Effector memory CD8-positive, alpha-beta T cell (primary cell): ENCODE measurements around the gene POLR2L.

ENCODE experiments used
- ATAC-seq: fragments of 150-1000 bp; cut with Tn5 transposase; replicated peaks from 2 replicates; pipeline ENCODE4 v1.10.0; 2021; ENCODE audit warnings: mild to moderate bottlenecking, moderate library complexity
- DNase-seq, 3 experiments: peaks; one replicate each; pipeline ENCODE4 v3.0.0; 2021
- H3K27ac Mint-ChIP-seq, 2 donors: one replicate each; pipeline ENCODE4 v1.8.0; 2022; ENCODE audit warnings: mild to moderate bottlenecking in 2 of 2, mixed read lengths in 2 of 2, moderate library complexity in 2 of 2
- H3K27me3 Mint-ChIP-seq, 2 donors: one replicate each; pipeline ENCODE4 v1.8.0; 2022; ENCODE audit warnings: mixed read lengths in 2 of 2
- H3K36me3 Mint-ChIP-seq: one replicate; pipeline ENCODE4 v1.8.0; 2022; ENCODE audit warnings: mild to moderate bottlenecking, moderate library complexity, mixed read lengths; ENCODE audit not compliant: insufficient read depth
- H3K4me1 Mint-ChIP-seq, 2 donors: one replicate each; pipeline ENCODE4 v1.8.0; 2022; ENCODE audit warnings: low read depth in 2 of 2, mixed read lengths in 2 of 2
- H3K4me3 Mint-ChIP-seq, 2 donors: one replicate each; pipeline ENCODE4 v1.8.0; 2022; ENCODE audit warnings: mild to moderate bottlenecking in 2 of 2, mixed read lengths in 2 of 2, moderate library complexity in 2 of 2
- H3K9me3 Mint-ChIP-seq, 2 donors: one replicate each; pipeline ENCODE4 v1.8.0; 2022; ENCODE audit warnings: mixed read lengths in 2 of 2

Gene POLR2L

DNA sequence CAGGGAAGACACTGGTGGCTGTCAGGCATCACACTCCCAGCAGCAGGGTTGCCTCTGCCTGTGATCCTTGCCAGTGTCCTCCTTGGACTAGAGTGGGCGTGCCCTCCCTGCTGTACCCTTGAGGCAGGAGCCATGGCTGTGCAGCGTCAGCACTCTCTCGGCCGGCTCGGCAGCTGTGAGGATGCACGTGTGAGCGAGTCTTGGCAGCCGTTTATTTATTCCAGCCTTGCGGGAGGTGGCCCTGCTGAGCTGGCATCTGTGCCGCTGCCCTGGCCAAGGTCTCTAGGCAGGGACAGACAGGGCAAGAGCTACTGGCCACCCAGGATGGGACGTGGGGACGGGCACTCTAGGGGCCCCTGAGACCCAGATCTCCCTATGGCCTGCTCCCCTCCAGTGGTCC, 34.2 kb upstream of the POLR2L start:
- H3K4me3 Mint-ChIP-seq = no peak overlapping the region
- no peak for ATAC-seq
- no peak for DNase-seq

GRCh38 chr11:875769-876301, 33.5 kb upstream of the POLR2L start:
- no peaks in the 10 kb centered on the region for H3K9me3 Mint-ChIP-seq
- H3K27ac Mint-ChIP-seq = peak overlapping the region; percentile 71 to 82
- no peak for ATAC-seq
- peaks cover 0 to 6% of the 10 kb centered on the region in 2 donors for H3K4me1 Mint-ChIP-seq
- no peak overlapping the region for H3K4me3 Mint-ChIP-seq
- H3K36me3 Mint-ChIP-seq = no peaks in the 10 kb centered on the region
- no peak for DNase-seq
- no peaks in the 10 kb centered on the region for H3K27me3 Mint-ChIP-seq

More for the DNA sequence above, 34.2 kb upstream of the POLR2L start:
- Mint-ChIP-seq H3K36me3 (peaks cover 3% of the 10 kb centered on the region), H3K4me1 (peaks cover 0 to 6% of the 10 kb centered on the region in 2 donors), H3K27ac (no peak overlapping the region), H3K27me3 (no peaks in the 10 kb centered on the region), H3K9me3 (no peaks in the 10 kb centered on the region)

- no peak for ATAC-seq
- no peaks in the 10 kb centered on the region for H3K9me3 Mint-ChIP-seq
Measured at GRCh38 chr11:875203-875602, 32.9 kb upstream of the POLR2L start.

DNA sequence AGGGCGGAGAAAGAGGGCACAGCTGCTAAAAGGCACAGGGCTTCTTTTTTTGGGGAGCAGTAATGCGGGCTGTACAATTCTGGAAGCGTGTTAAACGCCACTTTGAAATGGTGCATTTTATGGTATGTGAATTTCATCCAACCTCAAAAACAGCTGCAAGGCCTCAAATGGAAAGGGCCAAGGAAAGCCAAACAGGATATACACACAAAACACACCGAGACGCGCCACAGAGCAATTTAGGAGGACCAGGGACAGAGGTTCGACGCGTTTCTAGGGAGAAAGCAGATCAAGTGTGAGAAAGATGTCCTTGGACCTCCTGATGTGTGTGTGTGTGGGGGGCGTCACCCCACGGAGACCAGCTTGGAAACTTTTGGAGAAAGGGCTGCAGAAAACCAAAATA, 31.4 kb upstream of the POLR2L start:
- no peaks in the 10 kb centered on the region for H3K9me3 Mint-ChIP-seq
- H3K4me1 Mint-ChIP-seq = peaks cover 0 to 6% of the 10 kb centered on the region in 2 donors
- H3K4me3 Mint-ChIP-seq = no peak overlapping the region
- H3K36me3 Mint-ChIP-seq = no peaks in the 10 kb centered on the region
- no peak for ATAC-seq
- H3K27ac Mint-ChIP-seq = peak overlapping the region; percentile 57 to 68
- DNase-seq = no peak
- H3K27me3 Mint-ChIP-seq = no peaks in the 10 kb centered on the region

More at GRCh38 chr11:875203-875602, 32.9 kb upstream of the POLR2L start:
- no peak overlapping the region for H3K27ac Mint-ChIP-seq
- no peak for DNase-seq
- peaks cover 0 to 6% of the 10 kb centered on the region in 2 donors for H3K4me1 Mint-ChIP-seq
- no peaks in the 10 kb centered on the region for H3K27me3 Mint-ChIP-seq
- H3K4me3 Mint-ChIP-seq = no peak overlapping the region
- no peaks in the 10 kb centered on the region for H3K36me3 Mint-ChIP-seq

DNA sequence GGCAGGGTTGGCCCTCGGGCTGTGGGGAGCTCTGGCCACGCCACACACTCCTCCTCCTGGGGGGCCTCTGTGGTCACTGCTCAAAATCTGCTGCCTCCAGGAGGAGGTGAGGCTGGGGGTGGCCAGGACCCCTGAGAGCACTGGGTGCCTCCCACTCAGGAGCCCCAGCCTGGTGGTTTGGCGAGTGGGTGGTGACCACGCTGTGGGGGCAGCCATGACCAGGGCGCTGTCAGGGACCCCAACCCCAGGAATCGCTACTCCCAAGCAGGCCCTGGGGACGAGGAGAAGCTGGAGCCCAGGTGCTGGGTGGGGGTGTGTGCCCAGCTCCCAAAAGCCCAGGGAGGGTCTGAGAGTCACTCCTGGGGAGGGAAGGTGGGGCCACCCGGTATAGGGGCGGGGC, 30.5 kb upstream of the POLR2L start:
- H3K27me3 Mint-ChIP-seq = no peaks in the 10 kb centered on the region
- no peak for DNase-seq
- H3K9me3 Mint-ChIP-seq = no peaks in the 10 kb centered on the region
- peaks cover 0 to 6% of the 10 kb centered on the region in 2 donors for H3K4me1 Mint-ChIP-seq
- H3K36me3 Mint-ChIP-seq = no peaks in the 10 kb centered on the region
- no peak for ATAC-seq
- H3K27ac Mint-ChIP-seq = peak overlapping the region in 1 of 2 donors; percentile 68
- H3K4me3 Mint-ChIP-seq = no peak overlapping the region

GRCh38 chr11:871472-871871, 29.1 kb upstream of the POLR2L start:
- ATAC-seq = no peak
- Mint-ChIP-seq H3K9me3 (no peaks in the 10 kb centered on the region), H3K27me3 (no peaks in the 10 kb centered on the region), H3K36me3 (no peaks in the 10 kb centered on the region), H3K4me1 (peaks cover 0 to 4% of the 10 kb centered on the region in 2 donors), H3K27ac (no peak overlapping the region), H3K4me3 (no peak overlapping the region)
- DNase-seq = no peak

DNA sequence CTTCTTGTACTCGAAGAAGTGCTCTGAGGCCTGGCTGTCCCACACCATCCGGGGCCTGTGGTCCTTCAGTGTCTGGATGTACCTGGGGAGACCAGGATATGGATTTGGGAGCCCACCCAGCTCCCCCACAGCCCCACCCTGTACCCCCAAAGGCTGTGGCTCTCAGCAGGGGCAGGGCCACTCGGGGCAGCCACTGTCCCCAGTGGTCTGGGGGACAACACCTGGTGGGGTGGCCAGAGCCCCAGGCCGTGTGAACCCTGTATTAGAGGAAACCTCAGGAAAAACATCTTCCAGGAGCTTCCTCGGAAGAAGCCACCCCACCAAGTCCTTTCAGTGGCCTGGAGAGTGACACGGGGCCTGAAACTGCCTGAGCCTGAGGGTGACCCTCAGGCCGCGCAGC, 28.1 kb upstream of the POLR2L start:
- H3K4me3 Mint-ChIP-seq = no peak overlapping the region
- H3K9me3 Mint-ChIP-seq = no peaks in the 10 kb centered on the region
- H3K36me3 Mint-ChIP-seq = no peaks in the 10 kb centered on the region
- peaks cover 0 to 2% of the 10 kb centered on the region in 2 donors for H3K4me1 Mint-ChIP-seq
- peak overlapping the region in 1 of 2 donors; percentile 28 for H3K27ac Mint-ChIP-seq
- DNase-seq (no peak), ATAC-seq (no peak)
- H3K27me3 Mint-ChIP-seq = no peaks in the 10 kb centered on the region

- no peak overlapping the region for H3K4me3 Mint-ChIP-seq
Measured at GRCh38 chr11:870127-870413, 27.7 kb upstream of the POLR2L start.

DNA sequence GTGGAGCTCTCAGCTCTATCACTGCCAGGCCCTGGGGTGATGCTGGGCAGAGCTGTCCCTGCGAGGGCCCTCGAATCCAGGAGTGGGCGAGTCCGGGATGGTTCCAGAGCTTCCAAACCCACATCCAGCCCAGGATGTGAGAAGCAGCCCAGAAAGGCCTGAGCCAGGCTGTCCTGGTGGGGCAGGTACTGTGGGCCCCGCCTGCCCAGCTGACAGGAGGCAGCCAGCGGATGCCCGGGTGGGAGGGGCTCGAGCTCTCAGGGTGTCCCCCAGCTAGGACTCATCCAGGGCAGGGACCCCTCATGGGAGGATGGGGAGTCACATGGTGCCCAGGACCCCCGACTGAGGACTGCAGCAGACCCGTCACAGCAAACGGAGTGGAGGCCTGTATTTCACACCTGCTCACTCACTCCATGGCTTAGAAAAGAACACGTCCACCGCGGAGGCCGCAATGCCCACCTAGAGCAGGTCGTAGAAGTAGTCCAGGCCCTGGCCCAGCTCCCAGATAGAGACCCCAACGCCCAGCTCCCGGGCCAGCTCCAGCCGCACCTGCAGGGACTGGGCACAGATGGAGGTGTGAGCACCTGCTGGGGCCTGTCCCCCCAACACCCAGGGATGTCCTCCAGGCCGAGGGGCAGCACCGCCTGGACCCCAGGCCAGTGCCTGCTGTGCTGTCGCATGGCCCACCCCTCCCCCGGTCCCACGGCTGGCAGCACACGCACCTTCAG, 27.2 kb upstream of the POLR2L start:
- DNase-seq (no peak), ATAC-seq (no peak)
- Mint-ChIP-seq H3K4me3 (no peak overlapping the region), H3K9me3 (no peaks in the 10 kb centered on the region), H3K4me1 (peaks cover 0 to 2% of the 10 kb centered on the region in 2 donors), H3K36me3 (no peaks in the 10 kb centered on the region), H3K27ac (peak overlapping the region; percentile 28 to 59), H3K27me3 (no peaks in the 10 kb centered on the region)

More at GRCh38 chr11:870127-870413, 27.7 kb upstream of the POLR2L start:
- peak overlapping the region in 1 of 2 donors; percentile 28 for H3K27ac Mint-ChIP-seq
- no peaks in the 10 kb centered on the region for H3K27me3 Mint-ChIP-seq
- H3K4me1 Mint-ChIP-seq = peaks cover 0 to 2% of the 10 kb centered on the region in 2 donors
- DNase-seq (no peak), ATAC-seq (no peak)
- no peaks in the 10 kb centered on the region for H3K36me3 Mint-ChIP-seq
- H3K9me3 Mint-ChIP-seq = no peaks in the 10 kb centered on the region

DNA sequence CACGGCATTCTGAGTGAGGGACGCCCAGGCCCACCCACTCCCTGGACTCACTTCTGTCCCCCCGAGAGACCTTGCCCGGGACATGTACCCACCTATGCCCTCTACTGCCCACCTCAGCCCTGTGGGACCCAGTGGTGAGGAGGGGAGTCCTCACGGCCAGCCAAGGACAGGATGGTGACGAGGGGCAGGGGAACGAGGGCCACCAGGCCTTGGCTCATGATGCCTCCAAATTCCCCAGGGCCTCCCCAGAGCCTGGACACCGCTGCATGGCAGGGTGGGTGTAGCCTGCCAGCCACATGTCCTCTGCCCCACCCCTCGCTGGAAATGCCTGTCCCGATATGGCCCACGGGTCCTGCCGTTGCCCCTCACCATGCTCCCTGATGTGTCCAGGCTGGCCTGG, 26.5 kb upstream of the POLR2L start:
- no peaks in the 10 kb centered on the region for H3K36me3 Mint-ChIP-seq
- no peaks in the 10 kb centered on the region for H3K27me3 Mint-ChIP-seq
- peak overlapping the region in 1 of 2 donors; percentile 59 for H3K27ac Mint-ChIP-seq
- H3K9me3 Mint-ChIP-seq = no peaks in the 10 kb centered on the region
- ATAC-seq (no peak), DNase-seq (no peak)
- H3K4me3 Mint-ChIP-seq = no peak overlapping the region
- H3K4me1 Mint-ChIP-seq = peaks cover 0 to 2% of the 10 kb centered on the region in 2 donors

- peaks cover 0 to 2% of the 10 kb centered on the region in 2 donors for H3K4me1 Mint-ChIP-seq
- H3K4me3 Mint-ChIP-seq = no peak overlapping the region
- DNase-seq (no peak), ATAC-seq (no peak)
- H3K36me3 Mint-ChIP-seq = no peaks in the 10 kb centered on the region
- H3K9me3 Mint-ChIP-seq = no peaks in the 10 kb centered on the region
- H3K27ac Mint-ChIP-seq = peak overlapping the region in 1 of 2 donors; percentile 59
- H3K27me3 Mint-ChIP-seq = no peaks in the 10 kb centered on the region
Measured at GRCh38 chr11:868394-868793, 26.1 kb upstream of the POLR2L start.

DNA sequence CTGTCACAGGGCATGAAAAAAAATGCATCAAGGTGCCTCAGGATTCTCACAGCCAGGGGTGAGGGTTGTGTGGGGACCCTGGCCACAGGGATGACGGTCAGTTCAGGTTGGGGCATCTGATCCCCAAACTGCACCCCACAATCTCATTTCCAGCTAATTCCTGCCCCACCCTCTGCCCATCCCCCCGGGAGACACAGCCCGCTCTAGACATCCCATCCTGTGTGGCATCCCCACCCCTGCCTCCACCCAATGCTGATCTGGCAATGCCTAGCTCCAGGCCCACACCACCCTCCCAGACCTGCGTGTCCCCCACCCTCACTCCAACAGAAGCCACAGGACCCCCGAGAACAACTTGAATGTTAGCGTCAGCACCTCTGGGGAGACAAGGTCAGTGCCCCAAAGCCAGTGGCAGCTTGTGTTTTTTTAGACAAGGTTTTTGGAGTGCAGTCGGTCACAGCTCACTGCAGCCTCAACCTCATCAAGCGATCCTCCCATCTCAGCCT, 25.6 kb upstream of the POLR2L start:
- H3K4me1 Mint-ChIP-seq = no peaks in the 10 kb centered on the region
- no peak overlapping the region for H3K27ac Mint-ChIP-seq
- no peaks in the 10 kb centered on the region for H3K9me3 Mint-ChIP-seq
- H3K27me3 Mint-ChIP-seq = no peaks in the 10 kb centered on the region
- no peak for DNase-seq
- H3K36me3 Mint-ChIP-seq = no peaks in the 10 kb centered on the region
- no peak overlapping the region for H3K4me3 Mint-ChIP-seq
- ATAC-seq = no peak

DNA sequence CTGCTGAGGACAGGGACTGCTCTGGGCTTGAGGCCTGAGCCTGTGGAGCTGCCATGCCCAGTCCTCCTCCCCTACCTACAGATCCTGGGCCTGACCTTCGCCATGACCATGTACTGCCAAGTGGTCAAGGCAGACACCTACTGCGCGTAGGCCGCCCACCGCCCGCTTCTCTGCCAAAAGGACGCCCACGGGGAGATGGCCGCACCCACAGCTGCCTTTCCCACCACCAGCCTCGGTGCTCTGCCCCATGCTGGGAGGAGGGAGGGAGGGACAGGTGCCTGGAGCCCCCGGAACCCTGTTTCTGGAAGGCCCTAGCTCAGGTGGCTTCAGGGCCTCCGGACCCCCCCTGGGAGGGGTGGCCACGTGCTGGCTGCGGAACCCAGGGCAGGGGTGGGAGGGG, 24.2 kb upstream of the POLR2L start:
- no peaks in the 10 kb centered on the region for H3K36me3 Mint-ChIP-seq
- no peak overlapping the region for H3K27ac Mint-ChIP-seq
- no peaks in the 10 kb centered on the region for H3K9me3 Mint-ChIP-seq
- H3K4me1 Mint-ChIP-seq = no peaks in the 10 kb centered on the region
- H3K4me3 Mint-ChIP-seq = no peak overlapping the region
- H3K27me3 Mint-ChIP-seq = no peaks in the 10 kb centered on the region
- DNase-seq = no peak
- ATAC-seq = no peak
